Activated T-cell treated with anti-CD3 and anti-CD28 coated beads for 1 hour (primary cell): ENCODE measurements around the gene MED13.
"Not testable (repeated sequence)": the region's sequence is repeated elsewhere in the genome, so short reads cannot be mapped to it uniquely, and the experiment has no call there.

Experiments
- DNase-seq: peaks from one replicate; pipeline ENCODE4 v3.0.0-alpha.2; 2020; ENCODE audit warnings: low read depth

Gene MED13

DNA sequence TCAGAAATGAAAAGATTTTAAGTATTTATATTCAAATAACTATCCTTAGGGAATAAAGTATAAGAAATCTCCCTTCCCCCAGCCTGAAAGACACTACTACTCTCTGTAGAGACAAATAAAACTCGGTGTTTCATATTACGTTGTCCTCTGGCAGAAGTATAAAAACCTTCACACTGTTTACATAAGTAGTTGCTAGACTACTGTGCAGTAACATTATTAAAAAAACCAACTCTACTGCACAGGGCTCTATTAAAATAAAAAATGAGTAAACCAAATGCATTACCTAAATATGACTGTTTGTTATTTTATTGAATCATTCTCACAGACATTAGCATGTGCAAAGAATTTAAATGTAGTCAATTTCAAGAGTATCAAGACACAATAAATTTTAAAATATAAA is 67.4 kb downstream of the MED13 start:
- no peak for DNase-seq

- no peak for DNase-seq
Observed at GRCh38 chr17:61996916-61997605, 68.0 kb downstream of the MED13 start.

DNA sequence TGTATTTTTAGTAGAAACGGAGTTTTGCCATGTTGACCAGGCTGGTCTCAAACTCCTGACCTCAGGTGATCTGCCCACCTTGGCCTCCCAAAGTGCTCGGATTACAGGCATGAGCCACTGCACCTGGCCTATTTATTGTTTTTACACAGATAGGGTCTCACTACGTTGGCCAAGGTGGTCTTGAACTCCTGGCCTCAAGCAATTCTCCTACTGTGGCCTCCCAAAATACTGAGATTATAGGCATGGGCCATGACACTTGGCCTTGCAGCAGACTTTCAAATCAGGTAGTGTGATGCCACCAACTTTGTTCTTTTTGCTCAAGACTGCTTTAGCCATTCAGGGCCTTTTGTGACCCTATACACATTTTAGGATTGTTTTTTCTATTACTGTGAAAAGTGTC is 75.6 kb downstream of the MED13 start:
- DNase-seq: no peak

DNA sequence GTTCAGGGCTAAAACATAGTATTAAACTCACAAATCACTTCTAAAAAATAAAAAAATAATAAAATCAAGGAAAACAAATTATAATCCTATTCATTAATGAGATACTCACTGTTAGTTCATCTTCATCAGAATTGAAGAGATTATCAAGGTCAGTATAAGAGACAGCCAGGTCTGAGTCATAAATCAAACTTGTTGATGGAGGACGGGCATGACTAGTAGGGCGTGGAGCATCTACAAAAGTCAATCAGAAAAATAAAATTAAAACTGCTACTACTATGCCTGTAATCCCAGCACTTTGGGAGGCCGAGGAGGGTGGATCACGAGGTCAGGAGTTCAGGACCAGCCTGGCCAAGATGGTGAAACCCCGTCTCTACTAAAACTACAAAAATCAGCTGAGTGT is 78.2 kb downstream of the MED13 start:
- DNase-seq: no peak

DNA sequence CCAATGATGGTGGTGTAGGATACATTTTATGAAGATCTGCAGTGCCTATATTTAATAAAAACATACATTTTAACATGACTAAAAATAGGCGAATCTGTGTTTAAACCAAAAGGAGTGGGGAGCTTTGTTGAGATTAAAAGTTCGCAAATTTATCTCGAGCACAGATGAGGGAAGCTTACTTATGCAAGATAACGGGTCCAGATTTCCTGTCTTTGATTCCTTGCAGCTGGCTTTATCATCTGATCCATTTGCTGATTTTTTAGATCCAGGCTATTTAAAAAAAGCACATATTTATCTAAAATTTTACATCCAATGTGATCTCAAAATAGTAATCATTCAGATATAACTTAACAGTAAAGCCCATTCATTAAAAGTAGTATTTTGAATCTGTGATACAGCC is 80.3 kb downstream of the MED13 start:
- DNase-seq: no peak

- no peak for DNase-seq
Observed at GRCh38 chr17:61981323-61981722, 83.8 kb downstream of the MED13 start.

- DNase-seq: no peak
Observed at GRCh38 chr17:61980535-61980934, 84.5 kb downstream of the MED13 start.

DNA sequence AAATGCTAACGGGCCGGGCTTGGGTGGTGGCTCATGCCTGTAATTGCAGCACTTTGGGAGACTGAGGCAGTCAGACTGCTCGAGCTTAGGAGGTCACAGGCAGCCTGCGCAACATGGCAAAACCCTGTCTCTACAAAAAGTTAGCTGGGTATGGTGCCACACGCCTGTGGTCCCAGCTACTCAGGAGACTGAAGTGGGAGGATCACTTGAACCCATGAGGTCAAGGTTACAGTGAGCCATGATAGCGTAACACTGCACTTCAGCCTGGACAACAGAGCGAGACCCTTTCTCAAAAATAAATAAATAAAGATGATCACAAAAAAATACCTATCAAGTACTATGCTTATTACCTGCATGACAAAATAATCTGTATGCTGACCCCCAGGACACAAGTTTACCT is 91.0 kb downstream of the MED13 start:
- no peak for DNase-seq

DNA sequence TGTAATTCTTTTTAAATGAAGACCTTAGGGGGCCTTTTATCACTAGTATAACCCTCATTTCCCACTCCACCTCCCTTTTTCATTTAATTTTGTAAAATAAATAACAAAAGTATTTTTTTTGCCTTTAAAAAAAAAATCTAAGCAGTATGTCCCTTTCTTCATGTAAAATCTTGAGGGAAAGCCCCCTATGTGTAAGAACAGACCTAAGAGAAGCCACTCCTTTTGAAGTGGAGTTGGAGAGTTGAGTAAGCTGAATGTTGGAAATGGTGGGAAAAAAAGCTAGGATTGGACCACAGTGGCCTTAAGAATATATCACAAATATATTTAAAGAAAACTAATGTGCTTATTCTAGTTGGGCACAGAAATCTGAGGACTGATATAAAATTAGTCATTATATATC is 92.8 kb downstream of the MED13 start:
- DNase-seq: no peak

DNA sequence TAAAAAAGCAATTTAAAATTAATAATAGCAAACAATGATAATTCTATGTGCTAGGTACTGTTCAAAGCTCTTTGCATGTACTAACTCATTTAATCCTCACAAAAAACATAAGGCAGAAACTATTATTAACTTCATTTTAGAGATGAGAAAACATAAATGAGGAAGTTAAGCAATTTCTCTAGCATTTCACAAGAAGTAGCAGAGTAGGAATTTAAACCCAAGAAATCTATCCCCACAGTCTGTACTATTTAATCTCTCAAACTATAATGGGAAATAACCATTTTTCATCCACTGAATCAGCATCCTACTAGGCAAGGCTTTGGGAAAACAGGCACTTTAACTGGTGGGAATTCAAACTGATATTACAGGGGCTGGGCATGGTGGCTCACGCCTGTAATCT is 95.0 kb downstream of the MED13 start:
- no peak for DNase-seq

DNA sequence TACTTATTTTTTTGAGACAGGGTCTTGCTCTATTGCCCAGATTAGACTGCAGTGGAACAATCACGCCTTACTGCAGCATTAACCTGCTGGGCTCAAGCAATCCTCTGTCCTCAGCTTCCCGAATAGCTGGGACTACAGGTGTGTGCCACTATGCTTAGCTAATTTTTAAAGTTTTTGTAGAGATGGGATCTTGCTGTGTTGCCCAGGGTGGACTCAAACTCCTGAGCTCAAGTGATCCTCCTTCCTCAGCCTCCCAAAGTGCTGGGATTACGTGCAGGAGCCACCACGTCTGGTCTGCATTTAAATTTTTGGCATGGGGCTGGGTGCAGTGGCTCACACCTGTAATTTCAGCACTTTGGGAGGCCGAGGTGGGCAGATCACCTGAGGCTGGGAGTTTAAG is 96.3 kb downstream of the MED13 start:
- DNase-seq: no peak

GRCh38 chr17:61967729-61968128 is 97.3 kb downstream of the MED13 start:
- no peak for DNase-seq

DNA sequence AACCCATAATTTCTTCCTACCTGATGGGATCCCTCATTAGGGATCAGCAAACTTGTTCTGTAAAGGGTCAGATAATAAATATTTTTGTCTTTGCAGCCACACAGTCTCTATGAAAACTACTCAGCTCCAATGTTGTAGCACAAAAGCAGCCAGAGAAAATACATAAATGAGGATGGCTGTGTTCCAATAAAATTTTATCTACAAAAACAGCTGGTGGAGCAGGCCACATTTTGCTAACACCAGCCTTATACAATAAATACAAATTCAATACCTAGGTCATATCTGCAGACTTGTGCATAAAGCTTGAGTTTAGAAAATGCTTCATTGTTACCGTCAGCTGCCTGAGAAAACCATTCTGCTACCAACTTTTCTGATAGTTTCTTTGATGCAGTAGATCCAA is 98.9 kb downstream of the MED13 start:
- no peak for DNase-seq

DNA sequence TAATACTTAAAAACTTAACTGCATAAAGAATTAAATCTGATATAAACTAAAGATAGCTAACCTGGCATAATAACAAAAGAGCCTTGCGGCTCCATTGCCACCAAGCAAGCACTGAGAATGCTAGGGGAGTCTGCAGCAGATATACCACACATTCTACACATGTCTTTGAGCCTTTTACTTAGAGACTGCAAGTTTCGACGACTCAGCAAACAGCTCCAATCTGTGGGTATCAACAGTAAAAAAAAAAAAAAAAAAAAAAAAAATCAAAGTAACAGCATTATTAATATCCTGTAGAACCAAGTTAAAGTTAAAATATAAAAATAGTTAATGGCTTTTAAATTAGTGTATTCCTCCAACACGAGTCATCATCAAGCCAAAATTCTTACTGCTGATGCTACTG is 109.5 kb downstream of the MED13 start:
- DNase-seq: no peak

- no peak for DNase-seq
Observed at GRCh38 chr17:61947367-61948078, 117.6 kb downstream of the MED13 start.

DNA sequence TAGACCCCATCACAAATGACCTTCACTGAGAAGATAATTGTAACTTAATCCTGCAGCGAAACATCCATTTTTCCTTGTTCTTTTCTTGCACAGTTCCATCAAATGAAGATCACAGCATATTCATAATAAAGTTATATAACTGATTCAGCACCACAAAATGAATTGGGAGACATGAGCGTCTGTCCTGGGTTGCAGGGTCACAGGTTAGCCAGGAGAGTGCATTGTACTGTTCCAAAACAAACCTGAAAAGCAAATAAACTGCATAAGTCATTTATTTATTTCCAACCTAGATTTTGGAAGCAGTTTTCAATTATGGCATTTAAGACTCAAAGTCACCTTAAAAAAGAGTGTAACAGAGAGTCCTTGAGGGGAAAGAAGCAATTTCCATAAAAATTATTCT is 118.7 kb downstream of the MED13 start:
- DNase-seq: no peak

DNA sequence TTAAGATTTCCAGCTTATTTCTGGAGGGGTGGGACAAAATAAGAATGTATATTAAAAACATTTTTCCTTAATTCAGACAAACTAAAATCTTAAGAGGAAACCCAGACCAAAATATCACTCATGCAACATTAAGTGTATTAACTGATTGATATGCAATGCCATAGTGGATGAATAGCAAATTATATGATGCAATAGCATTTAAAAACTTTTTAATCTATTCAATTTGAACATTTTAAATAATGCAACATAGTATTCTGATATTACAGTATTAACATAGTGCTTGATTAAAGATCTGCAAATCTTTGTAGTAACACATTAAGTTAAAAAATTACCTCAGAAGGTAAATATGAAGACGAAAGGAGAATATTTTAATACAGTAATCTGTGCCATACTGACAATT is 122.0 kb downstream of the MED13 start:
- no peak for DNase-seq

- no peak for DNase-seq
Observed at GRCh38 chr17:61942085-61942484, 123.0 kb downstream of the MED13 start.

DNA sequence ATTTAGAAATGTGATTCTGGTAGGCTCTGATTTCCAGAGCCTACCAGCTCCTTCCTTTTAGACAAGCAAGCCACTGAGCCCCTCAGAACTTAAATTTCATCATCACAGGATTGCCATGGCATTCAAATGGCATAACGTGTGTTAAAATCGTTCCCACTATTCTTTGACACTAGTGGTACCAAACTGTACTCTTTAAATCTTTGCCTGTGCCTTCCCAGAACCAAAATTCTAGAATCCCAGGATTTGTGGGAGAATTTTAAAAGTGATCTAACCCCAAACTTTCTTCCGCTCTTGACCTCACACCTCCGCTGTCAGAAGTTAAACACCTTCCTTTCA is 137.0 kb downstream of the MED13 start:
- no peak for DNase-seq

DNA sequence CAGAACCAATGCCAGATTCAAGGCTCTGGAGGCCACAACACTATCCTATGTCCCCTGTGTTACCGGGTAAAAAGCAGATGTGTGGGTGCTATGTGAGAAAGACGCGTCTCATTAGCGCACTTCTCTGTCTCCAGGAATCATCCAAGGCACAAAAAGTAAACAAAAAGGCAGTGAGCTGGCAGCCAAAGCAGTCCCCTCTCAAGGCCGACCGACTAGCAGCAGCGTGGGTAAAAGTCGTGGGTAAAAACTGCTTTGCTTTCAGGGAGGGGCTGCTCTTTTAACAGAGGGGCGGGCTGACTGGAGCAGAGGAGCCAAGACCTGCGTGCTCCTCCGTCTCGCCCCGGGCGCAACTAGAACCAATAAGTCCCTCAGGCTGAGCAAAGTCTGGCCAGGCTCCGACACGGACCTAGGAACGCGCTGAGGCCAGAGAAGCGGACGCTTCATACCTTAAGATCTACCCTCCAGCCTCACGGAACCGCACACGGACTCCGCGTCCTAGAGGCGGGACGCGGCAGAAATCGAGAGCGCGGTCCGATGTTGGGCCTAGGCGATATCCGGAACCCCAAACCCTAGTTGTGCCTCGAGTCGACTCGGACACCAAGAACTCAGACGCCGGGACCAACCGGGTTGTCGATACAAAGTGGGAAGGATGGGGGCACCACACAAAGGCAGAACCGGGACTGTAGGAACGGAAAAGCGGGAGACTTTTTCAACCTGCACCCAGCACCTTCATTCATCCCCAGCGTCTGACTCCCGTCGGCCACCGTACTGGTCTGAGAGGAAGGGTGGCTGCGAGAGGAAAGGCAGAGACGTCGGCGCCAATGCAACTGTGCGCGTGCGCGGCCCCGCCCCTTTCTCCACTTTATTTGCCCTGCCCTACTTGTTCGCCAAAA is 137.6 kb downstream of the MED13 start, which contains the start of gene INTS2:
TSS of gene INTS2 (minus strand) at position 775 of the 893 bp plus-strand sequence. CDS start 1,338 bp downstream, outside the sequence.
- peak; percentile 97 for DNase-seq

DNA sequence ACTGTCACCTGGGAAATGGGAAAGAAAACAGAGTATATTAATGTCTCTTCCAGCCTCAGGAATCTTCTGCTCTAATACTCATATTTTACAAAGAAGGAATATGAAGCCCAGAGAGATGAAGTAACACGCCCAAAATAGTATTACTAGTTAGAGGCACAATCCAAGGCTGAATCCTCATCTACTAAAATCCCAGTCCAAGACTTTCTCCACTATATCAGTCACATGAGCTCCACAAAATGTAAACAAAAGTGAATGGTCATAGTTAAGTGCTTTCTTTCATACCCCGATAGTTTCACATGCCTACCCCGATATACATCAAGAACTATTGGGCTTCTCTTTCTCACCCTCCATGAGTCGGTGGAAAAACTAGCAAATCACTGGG is 138.3 kb downstream of the MED13 start:
- no peak for DNase-seq

- not testable (repeated sequence) for DNase-seq
Observed at GRCh38 chr17:61915162-61915561, 149.9 kb downstream of the MED13 start.
